K562 (cell line): ENCODE results near the gene SMARCC1. TPM values are rescaled to one million over a fixed set of nuclear protein-coding genes. Genes with fewer than 3 reads are reported as not detected.

Experiments
- CBX2 ChIP-seq: fragments of 200-600 bp; sonication (generic); IDR thresholded peaks from one replicate; pipeline ENCODE4 v1.6.1; 2012; ENCODE audit warnings: mild to moderate bottlenecking, low read length, inconsistent platforms; ENCODE audit not compliant: insufficient read depth, poor library complexity, severe bottlenecking
- CREB3 ChIP-seq: fragments of 450-650 bp; conservative IDR thresholded peaks from 2 replicates; pipeline ENCODE4 v1.6.1; 2016; ENCODE audit warnings: missing genetic modification characterization, low read depth, mild to moderate bottlenecking, missing compliant biosample characterization, moderate library complexity
- CXXC5 ChIP-seq: fragments of 250-450 bp; sonication (Bioruptor Pico); IDR thresholded peaks from 2 replicates; pipeline ENCODE4 v1.8.0; 2022; ENCODE audit warnings: inconsistent platforms, mild to moderate bottlenecking, moderate library complexity
- HDAC1 ChIP-seq, 2 experiments: fragments of 450-650 bp; IDR thresholded peaks; 2 replicates each; pipeline ENCODE4 v1.6.1; 2016 to 2017; ENCODE audit warnings: inconsistent platforms in 1 of 2, mild to moderate bottlenecking in 1 of 2, moderate library complexity in 1 of 2
- L3MBTL2 ChIP-seq: fragments of 450-650 bp; IDR thresholded peaks from 2 replicates; pipeline ENCODE4 v1.6.1; 2016; ENCODE audit warnings: mild to moderate bottlenecking, moderate library complexity
- RBM34 ChIP-seq: fragments of 200-400 bp; formaldehyde crosslinking; IDR thresholded peaks from 2 replicates; pipeline ENCODE4 v1.6.1; 2018; ENCODE audit warnings: low read length, borderline replicate concordance; ENCODE audit not compliant: insufficient read depth
- SAFB ChIP-seq: fragments of 200-400 bp; formaldehyde crosslinking; IDR thresholded peaks from 2 replicates; pipeline ENCODE4 v1.6.1; 2017; ENCODE audit warnings: low read depth, low read length, borderline replicate concordance
- SP1 ChIP-seq: sonication (generic); formaldehyde crosslinking; IDR thresholded peaks from 2 replicates; pipeline ENCODE4 v1.8.1; 2022; ENCODE audit warnings: mild to moderate bottlenecking, missing genetic modification reagents
- SRF ChIP-seq, 2 experiments: fragments of 250-450, 450-650 bp in 1 of 2; sonication (Bioruptor Pico) in 1 of 2; sonication (generic) in 1 of 2; formaldehyde crosslinking; IDR thresholded peaks; 2 replicates each; pipeline versions ENCODE4 v1.5.0 to v1.5.1; 2020 to 2022; ENCODE audit warnings: mild to moderate bottlenecking in 1 of 2, missing genetic modification reagents in 1 of 2
- TGIF2 ChIP-seq: sonication (generic); formaldehyde crosslinking; IDR thresholded peaks from 2 replicates; pipeline ENCODE4 v1.8.1; 2022; ENCODE audit warnings: mild to moderate bottlenecking, missing genetic modification reagents, moderate library complexity
- ZNF174 ChIP-seq: fragments of 250-450 bp; sonication (Bioruptor Pico); IDR thresholded peaks from 2 replicates; pipeline ENCODE4 v1.4.0; 2020; ENCODE audit warnings: mild to moderate bottlenecking
- ZNF280B ChIP-seq: fragments of 250-450 bp; sonication (Bioruptor Pico); IDR thresholded peaks from 2 replicates; pipeline ENCODE4 v1.5.1; 2021; ENCODE audit warnings: mild to moderate bottlenecking
- polyA plus RNA-seq, 8 experiments: library from polyadenylated mRNA; depleted of rRNA in 4 of 8; stranded (reverse) in 5 of 8; unstranded in 3 of 8; fragments of >200 nt; fragmentation: Nextera tagmentation in 2 of 8; fragmentation: Illumina TruSeq in 1 of 8; extraction: Ambion mirVana in 2 of 8; extraction: Trizol in 1 of 8; gene quantifications; 2 replicates each; pipeline versions ENCODE4 v1.2.1 to v1.2.3, GENCODE V29; 2011 to 2014; ENCODE audit warnings: inconsistent platforms in 1 of 8, missing spikeins in 1 of 8
- total RNA-seq, 7 experiments: library from RNA; depleted of rRNA in 6 of 7; stranded (reverse); fragments of >200 nt in 6 of 7; fragmentation: Illumina TruSeq in 2 of 7; extraction: Trizol in 2 of 7; gene quantifications; 2 replicates each; pipeline versions ENCODE4 v1.2.1 to v1.2.3, GENCODE V29; 2011 to 2021; ENCODE audit warnings: low replicate concordance in 1 of 7
- TF ChIP-seq, protein P1 (sequence below): fragments of 200-400 bp; formaldehyde crosslinking; IDR thresholded peaks from 2 replicates; pipeline ENCODE4 v1.6.1; 2017; ENCODE audit warnings: mild to moderate bottlenecking, low read depth, low read length, moderate library complexity
- TF ChIP-seq, protein P2 (sequence below): fragments of 250-450 bp; sonication (Bioruptor Pico); IDR thresholded peaks from 2 replicates; pipeline ENCODE4 v1.5.0; 2021; ENCODE audit warnings: mild to moderate bottlenecking, borderline replicate concordance

The SMARCC1 gene
- total and polyA plus RNA-seq, 9 of the 15 experiments (the other 6 are each of a cell fraction or from before 2014, with no cell fraction given): 20.7 to 199 (median 66.0) TPM

- TF ChIP-seq, protein P1, sequence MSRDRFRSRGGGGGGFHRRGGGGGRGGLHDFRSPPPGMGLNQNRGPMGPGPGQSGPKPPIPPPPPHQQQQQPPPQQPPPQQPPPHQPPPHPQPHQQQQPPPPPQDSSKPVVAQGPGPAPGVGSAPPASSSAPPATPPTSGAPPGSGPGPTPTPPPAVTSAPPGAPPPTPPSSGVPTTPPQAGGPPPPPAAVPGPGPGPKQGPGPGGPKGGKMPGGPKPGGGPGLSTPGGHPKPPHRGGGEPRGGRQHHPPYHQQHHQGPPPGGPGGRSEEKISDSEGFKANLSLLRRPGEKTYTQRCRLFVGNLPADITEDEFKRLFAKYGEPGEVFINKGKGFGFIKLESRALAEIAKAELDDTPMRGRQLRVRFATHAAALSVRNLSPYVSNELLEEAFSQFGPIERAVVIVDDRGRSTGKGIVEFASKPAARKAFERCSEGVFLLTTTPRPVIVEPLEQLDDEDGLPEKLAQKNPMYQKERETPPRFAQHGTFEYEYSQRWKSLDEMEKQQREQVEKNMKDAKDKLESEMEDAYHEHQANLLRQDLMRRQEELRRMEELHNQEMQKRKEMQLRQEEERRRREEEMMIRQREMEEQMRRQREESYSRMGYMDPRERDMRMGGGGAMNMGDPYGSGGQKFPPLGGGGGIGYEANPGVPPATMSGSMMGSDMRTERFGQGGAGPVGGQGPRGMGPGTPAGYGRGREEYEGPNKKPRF: no peak
- TF ChIP-seq TGIF2 (CRISPR knock-in tag) (no peak), ZNF280B (CRISPR knock-in tag) (no peak), CBX2 (no peak), CREB3 (tag) (no peak), L3MBTL2 (peak; percentile 45), SRF (CRISPR knock-in tag; IDR thresholded peaks at IDR 0.05) (no peak), CXXC5 (peak; percentile 55; the same call in 1 of the 2 replicates), SAFB (0 out of 2 replicates have a peak, but pooled peaks have one; percentile 33), RBM34 (no peak), ZNF174 (no peak), SP1 (CRISPR knock-in tag) (no peak), HDAC1 (IDR thresholded peaks at IDR 0.05) (no peak)
- TF ChIP-seq, protein P2, sequence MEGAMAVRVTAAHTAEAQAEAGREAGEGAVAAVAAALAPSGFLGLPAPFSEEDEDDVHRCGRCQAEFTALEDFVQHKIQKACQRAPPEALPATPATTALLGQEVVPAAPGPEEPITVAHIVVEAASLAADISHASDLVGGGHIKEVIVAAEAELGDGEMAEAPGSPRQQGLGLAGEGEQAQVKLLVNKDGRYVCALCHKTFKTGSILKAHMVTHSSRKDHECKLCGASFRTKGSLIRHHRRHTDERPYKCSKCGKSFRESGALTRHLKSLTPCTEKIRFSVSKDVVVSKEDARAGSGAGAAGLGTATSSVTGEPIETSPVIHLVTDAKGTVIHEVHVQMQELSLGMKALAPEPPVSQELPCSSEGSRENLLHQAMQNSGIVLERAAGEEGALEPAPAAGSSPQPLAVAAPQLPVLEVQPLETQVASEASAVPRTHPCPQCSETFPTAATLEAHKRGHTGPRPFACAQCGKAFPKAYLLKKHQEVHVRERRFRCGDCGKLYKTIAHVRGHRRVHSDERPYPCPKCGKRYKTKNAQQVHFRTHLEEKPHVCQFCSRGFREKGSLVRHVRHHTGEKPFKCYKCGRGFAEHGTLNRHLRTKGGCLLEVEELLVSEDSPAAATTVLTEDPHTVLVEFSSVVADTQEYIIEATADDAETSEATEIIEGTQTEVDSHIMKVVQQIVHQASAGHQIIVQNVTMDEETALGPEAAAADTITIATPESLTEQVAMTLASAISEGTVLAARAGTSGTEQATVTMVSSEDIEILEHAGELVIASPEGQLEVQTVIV (CRISPR knock-in tag): no peak
These were observed 202.7 kb downstream of the SMARCC1 start, which contains the start of gene CSPG5 (continued) for GRCh38 chr3:47578691-47579632.
